GM19438 (cell line): ENCODE measurements around the gene ZGLP1.
"Not testable (repeated sequence)": the region's sequence is repeated elsewhere in the genome, so short reads cannot be mapped to it uniquely, and the experiment has no call there.

Experiments
- ATAC-seq: cut with Tn5 transposase; IDR thresholded peaks from one replicate; pipeline ENCODE4 v1.9.1; 2021; ENCODE audit warnings: low read depth; ENCODE audit not compliant: unreplicated experiment

ZGLP1 gene

DNA sequence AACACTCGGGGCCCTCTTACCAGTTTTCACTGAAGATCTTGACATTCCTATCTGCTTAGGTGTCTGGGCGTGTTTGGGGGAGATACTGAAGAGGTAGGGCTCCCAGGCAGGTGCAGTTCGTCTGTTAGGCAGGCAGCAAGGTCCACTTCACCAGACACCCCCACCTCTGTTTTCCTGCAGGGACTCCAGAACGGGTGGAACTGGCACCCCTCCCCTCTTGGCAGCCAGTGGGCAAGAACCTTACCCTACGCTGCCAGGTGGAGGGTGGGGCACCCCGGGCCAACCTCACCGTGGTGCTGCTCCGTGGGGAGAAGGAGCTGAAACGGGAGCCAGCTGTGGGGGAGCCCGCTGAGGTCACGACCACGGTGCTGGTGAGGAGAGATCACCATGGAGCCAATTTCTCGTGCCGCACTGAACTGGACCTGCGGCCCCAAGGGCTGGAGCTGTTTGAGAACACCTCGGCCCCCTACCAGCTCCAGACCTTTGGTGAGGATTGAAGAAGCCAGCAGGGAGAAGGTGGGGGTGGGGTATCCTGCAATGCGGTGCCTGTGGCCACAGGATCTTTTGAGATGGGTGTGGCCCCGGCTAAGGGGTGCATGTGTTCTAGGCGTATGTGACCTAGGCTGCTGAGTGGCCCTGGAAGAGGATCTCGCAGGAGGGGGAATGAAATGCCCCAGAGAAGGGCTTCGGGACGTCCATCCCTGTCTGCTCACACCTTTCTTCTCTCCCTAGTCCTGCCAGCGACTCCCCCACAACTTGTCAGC, 26.1 kb downstream of the ZGLP1 start:
- no peak for ATAC-seq

DNA sequence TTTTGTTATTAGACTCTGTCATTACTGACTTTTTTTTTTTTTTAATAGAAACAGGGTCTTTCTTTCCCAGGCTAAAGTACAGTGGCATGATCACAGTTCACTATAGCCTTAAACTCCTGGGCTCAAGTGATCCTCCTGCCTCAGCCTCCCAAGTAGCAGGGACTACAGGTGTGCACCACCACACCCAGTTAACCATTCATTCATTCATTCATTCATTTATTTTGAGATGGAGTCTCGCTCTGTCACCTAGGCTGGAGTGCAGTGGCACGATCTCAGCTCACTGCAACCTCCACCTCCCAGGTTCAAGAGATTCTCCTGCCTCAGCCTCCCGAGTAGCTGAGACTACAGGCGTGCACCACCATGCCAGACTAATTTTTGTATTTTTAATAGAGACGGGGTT, 27.6 kb downstream of the ZGLP1 start:
- not testable (repeated sequence) for ATAC-seq

DNA sequence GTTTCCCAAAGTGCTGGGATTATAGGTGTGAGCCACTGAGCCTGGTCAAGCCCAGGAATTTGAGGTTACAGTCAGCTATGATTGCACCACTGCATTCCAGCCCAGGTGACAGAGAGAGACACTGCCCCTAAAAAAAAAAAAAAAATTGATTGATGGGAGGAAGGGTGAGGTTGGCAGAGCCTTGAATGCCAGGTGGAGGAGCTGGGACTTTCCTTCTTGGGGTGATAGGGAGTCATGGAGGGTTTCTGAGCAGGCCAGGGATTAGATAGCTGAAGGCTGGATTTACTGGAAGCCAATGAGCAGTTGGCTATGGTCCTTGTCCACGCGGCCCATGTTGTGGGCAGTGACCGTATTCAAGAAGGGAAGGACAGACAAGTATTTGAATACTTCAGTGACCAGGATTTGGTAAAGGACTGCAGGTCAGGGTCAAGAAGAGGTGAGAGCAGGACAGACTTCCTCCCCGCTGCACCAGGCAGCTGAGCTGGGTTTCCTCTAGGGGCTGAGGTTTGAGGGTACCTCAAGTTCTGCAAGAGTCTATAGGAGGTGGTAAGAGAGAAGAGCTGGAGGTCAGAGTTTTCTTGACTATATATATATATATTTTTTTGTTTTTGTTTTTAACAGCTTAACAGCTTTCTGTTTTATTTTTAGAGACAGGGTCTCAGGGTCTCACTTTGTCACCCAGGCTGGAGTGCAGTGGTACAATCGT, 29.7 kb downstream of the ZGLP1 start:
- no peak for ATAC-seq

DNA sequence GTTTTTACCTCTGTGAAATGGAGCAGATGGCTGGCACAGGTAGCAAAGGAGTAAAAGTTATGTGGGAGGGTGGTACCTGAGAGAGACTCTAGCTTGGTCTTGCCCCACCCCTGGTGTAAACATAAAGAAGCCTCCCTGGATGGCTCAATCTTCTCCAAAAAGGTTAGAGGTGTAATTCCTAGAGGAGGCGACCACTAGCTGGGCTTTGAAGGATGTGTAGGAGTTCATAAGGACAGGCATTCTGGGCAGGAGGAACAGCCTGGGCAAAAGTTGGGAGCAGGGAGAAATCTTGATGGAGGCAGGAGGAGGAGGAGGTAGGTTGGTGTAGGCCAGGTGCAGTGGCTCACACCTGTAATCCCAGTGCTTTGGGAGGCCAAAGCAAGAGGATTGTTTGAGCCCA, 30.7 kb downstream of the ZGLP1 start:
- no peak for ATAC-seq

DNA sequence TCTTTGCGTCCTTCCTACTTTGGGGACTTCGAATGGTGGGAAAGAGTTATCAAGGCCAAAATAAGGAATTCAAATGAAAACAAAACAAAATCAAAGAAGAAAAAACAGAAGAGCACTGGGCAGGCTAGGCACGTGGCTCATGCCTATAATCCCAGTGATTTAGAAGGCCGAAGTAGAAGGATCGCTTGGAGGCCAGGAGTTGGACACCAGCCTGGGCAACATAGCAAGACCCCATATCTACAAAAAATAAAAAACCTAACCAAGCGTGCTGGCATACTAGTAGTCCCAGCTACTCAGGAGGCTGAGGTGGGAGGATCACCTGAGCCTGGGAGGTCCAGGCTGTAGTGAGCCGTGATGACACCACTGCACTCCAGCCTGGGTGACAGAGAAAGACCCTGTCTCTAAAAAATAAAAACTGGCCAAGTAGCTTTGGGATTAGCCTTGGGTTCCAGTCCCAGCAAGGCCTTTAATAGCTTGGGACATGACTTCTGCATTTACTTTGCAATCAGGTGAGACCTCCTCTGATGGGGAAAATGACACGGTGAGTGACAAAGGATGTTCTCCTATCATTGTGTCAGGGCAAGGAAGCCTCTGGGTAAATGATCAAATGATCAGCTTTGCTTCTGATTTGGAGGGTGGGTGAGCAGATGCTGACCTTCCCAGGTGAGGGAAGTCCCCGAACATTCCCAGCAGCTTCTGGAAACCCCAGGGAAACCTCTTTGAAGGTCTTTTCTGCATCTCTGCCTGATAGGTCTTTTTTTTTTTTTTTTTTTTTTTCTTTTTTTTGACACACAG, 31.6 kb downstream of the ZGLP1 start:
- ATAC-seq = no peak

DNA sequence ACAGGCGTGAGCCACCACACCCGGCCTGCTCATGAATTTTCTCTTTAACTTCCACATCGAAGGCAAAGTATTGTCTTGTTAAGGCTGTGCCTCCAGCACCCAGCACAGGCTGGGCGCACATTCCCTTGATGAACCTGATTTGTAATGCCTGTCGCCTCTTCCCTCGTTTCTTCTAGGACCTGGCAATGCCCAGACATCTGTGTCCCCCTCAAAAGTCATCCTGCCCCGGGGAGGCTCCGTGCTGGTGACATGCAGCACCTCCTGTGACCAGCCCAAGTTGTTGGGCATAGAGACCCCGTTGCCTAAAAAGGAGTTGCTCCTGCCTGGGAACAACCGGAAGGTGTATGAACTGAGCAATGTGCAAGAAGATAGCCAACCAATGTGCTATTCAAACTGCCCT, 35.0 kb downstream of the ZGLP1 start:
- ATAC-seq = no peak

DNA sequence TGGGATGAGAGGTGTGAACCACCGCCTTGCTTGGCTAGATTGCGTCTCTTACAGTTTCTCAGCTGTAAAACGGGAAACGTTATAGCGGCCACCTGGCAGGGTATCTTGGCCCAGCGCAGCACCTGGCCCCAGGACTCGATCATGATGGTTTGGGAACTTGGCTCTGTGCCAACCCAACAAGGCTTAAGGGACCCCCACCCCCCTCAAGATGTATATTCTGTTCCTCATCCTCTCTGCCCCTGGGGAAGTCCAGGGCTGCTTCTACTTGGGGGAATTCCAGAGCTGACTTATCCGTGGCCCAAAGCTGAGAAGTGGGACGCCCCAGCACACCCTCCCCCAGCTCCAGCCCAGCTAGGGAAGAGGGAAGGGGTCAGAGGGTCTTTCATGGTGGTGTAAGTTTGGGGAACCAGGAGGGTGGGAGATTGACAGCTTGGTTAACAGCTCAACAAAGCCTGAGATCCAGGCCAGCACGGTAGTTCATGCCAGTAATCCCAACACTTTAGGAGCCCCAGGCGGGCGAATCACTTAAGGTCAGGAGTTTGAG, 38.0 kb downstream of the ZGLP1 start:
- no peak for ATAC-seq

DNA sequence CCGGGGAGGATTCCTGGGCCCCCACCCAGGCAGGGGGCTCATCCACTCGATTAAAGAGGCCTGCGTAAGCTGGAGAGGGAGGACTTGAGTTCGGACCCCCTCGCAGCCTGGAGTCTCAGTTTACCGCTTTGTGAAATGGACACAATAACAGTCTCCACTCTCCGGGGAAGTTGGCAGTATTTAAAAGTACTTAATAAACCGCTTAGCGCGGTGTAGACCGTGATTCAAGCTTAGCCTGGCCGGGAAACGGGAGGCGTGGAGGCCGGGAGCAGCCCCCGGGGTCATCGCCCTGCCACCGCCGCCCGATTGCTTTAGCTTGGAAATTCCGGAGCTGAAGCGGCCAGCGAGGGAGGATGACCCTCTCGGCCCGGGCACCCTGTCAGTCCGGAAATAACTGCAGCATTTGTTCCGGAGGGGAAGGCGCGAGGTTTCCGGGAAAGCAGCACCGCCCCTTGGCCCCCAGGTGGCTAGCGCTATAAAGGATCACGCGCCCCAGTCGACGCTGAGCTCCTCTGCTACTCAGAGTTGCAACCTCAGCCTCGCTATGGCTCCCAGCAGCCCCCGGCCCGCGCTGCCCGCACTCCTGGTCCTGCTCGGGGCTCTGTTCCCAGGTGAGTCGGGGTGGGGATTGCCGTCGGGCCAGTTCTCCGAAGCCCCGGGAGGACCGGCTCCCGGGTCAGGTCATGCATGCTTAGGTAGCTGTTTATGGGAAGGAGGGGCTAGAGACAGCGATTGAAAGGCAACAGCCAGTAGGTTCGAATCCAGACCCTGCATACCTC, 38.8 kb downstream of the ZGLP1 start, which contains the start of gene ICAM1:
ICAM1 (plus strand) TSS at position 505 of the 779 bp plus-strand sequence; CDS start at position 545, 40 bp downstream.
- peak; percentile 50 for ATAC-seq

DNA sequence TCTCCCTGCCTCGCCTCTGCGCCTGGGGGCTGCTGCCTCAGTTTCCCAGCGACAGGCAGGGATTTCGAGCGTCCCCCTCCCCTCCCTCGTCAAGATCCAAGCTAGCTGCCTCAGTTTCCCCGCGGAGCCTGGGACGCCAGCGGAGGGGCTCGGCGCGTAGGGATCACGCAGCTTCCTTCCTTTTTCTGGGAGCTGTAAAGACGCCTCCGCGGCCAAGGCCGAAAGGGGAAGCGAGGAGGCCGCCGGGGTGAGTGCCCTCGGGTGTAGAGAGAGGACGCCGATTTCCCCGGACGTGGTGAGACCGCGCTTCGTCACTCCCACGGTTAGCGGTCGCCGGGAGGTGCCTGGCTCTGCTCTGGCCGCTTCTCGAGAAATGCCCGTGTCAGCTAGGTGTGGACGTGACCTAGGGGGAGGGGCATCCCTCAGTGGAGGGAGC, 39.4 kb downstream of the ZGLP1 start:
- ATAC-seq = peak; percentile 45

DNA sequence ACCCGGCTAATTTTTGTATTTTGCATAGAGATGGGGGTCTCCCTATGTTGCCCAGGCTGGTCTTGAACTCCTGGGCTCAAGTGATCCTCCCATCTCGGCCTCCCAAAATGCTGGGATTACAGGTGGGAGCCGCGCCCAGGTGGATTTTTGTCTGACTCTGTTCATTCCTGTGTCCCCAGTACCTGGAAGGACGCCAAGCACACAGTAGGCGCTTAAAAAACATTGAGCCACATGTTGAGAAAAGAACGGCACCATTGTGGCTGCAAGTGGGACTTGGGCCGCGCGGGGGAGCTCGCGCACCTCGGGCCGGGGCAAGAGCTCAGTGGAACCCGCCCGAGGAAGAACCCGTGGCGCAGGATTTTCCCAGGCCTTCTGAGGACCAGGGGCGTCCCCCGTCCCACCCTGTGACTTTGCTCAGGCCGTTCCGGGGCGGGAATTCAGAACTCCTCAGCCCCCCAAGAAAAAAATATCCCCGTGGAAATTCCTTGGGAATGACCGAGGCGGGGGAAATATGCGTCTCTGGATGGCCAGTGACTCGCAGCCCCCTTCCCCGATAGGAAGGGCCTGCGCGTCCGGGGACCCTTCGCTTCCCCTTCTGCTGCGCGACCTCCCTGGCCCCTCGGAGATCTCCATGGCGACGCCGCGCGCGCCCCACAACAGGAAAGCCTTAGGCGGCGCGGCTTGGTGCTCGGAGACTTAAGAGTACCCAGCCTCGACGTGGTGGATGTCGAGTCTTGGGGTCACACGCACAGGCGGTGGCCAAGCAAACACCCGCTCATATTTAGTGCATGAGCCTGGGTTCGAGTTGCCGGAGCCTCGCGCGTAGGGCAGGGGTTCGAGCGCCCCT, 40.1 kb downstream of the ZGLP1 start:
- ATAC-seq = no peak

DNA sequence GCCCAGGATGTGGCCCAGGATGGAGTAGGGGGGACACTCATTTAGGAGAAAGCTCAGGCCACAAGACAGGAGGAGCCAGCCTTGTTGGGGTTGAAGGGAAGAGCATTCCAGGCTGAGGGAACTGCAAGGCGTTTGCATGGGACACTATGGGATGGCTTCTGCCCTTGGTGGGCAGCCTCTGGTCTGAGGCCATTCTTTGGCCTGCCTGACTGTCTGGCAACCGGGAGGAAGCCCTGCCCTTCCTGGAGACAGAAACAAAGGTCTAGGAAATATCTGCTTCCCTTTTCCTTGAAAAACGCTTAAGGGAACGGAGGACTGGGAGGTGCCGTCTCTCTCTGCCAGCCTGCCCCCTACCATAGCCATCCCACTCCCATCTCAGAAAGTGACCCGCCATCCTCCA, 41.5 kb downstream of the ZGLP1 start:
- ATAC-seq = no peak

DNA sequence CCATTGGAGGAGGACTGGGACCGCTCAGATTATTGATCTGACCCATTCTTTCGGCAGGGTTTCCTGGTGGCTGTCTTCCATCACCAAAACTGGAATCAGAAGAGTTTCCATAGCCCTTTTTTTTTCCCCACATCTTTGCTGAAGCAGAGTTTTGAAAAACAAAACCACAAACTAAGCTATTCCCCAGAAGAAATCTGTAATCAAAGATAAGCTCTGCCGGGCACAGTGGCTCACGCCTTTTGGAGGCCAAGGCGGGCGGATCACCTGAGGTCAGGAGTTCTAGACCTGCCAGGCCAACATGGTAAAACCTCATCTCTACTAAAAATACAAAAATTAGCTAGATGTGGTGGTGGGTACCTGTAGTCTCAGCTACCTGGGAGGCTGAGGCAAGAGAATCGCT, 42.9 kb downstream of the ZGLP1 start:
- ATAC-seq = no peak

DNA sequence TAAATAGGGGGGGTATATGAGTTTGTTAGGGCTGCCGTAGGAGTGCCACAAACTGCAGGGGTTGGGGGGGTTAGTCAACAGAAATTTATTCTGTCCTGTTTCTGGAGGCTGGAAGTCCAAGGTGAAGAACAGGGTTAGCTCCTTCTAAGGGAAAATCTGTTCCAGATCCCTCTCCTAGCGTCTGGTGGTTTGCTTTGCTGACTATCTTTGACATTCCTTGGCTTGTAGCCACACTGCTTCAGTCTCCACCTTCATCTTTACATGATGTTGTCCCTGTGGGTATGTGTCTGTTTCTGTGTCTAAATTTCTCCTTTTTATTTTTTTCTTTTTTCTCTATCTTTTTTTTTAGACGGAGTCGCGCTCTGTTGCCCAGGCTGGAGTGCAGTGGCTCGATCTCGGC, 46.8 kb downstream of the ZGLP1 start:
- no peak for ATAC-seq

DNA sequence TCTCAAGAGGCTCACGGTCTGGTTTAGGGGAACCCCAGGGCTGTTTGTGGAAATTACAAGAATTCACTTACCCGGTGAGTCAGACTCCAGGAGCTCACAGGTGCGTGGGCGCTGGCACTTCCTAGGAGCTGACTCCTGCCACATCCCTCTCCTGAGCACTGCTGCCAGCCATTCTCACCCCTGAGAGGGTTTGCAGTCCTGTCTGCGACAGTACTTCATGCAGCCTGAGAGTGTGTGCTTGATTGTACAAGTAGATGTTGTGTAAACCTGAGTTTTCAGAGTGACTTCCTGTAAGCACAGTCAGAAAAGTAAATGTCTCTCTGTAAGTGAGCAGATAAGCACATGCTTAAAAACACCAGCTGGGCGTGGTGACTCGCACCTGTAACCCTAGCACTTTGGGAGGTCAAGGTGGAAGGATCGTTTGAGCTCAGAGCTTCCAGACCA, 49.5 kb downstream of the ZGLP1 start:
- no peak for ATAC-seq

DNA sequence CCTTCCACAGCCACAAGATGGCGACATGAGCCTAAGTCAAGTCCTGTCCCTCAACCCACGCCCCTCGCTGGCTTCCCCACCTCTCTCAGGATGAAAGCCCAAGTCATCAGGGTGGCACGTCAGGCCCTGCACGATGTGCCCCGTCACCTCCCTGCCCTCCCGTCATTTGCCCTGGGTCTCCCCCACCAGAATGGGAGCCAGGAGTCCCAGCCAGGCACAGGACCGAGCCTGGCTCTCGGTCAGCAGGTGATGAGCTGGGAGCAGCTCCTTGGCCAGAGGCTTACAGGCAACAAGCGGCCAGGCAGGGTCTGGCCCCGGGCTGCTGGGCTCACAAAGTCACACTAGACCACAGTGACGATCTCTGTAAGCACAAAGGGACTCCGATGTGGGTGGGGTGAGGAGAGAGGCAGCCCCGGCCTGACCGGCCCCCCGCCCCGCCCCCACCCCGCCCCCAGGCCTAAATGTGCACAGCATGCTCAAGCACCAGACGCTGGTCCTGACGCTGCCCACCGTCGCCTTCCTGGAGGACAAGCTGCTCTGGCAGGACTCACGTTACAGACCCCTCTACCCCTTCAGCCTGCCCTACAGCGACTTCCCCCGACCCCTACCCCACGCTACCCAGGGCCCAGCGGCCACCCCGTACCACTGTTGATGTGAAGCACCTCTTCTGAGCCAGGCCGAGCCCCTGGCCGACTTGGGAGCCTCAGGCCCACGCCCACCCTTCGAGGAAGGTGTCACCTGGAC, 50.3 kb downstream of the ZGLP1 start:
- ATAC-seq = no peak

DNA sequence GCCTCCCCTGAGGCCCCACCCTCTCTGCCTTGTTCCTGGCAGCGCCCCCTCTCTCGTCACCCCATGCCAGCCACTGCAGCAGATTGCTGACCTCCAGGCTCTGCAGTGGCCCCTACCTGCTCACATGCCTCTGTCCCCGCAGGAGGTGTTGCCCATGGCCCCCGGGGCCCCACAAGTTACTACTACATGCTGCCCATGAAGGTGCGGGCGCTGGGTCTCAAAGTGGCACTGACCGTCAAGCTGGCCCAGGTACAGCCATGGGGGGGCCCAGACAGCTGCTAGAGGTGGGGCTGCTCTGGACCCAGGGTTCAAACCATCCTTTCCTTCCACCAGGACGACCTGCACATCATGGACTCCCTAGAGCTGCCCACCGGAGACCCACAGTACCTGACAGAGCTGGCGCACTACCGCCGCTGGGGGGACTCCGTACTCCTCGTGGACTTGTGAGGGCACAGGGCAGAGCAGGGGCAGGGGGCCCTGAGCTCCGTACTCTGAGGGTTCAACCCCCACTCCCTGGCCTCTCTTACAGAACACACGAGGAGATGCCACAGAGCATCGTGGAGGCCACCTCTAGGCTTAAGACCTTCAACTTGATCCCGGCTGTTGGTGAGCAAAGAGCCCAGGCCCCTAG, 51.4 kb downstream of the ZGLP1 start:
- no peak for ATAC-seq

DNA sequence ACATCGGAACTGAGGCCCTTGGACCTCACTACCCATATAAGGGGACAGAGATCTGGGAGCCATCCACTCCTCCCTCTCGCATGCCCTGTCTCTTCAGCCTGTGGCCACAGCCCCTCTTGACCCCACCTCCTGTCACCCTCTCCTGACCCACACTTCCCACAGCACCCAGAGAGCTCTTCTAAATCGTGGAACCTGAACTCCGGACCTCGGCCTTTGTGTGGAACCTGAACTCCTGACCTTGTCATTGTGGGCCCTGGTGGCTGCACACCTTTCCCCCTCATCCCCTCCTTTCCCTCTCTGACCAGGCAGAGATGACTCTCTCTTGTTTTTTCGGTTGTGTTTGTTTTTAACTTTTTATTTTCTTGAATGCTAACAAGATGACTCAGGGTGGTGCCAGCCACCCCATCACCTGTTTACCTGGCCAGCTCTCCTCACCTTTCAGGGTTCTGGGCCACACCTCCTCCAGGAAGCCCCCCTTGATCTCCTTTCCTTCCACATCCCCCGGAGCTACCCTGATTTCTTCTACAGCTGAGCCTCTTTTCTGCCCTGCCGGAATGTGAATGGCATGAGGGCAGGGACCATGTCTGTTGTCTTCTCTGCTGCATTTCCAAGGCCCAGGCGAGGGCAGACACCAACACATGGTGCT, 52.5 kb downstream of the ZGLP1 start:
- no peak for ATAC-seq

DNA sequence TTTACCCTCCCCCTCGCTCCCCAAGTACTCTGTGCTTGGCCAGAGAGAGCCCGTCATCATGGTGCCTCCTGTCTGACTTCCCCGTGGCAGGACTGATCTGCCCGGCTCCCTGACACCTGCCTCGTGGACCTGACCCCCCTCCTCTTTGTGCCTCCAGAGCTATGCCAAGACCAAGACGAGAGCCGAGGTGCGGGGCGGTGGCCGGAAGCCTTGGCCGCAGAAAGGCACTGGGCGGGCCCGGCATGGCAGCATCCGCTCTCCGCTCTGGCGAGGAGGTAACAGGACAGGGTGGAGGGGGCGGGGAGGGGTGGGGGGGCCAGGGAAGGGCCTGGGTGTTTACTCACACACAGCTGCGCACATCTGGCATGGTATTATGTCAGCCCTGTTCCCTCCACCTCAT, 53.1 kb downstream of the ZGLP1 start:
- ATAC-seq = no peak
